Stimulated activated CD8-positive, alpha-beta memory T cell treated with anti-CD3 and anti-CD28 coated beads, Interleukin-2, amount 100 ng/mL, for 48 hours (primary cell): ENCODE data around the gene SPATA6.

Experiments
- DNase-seq, 2 donors: peaks; one replicate each; pipeline ENCODE4 v3.0.0-alpha.2; 2020; ENCODE audit warnings: low read depth in 2 of 2

The SPATA6 gene

GRCh38 chr1:48251821-48252220, 220.2 kb downstream of the SPATA6 start:
- no peak for DNase-seq

GRCh38 chr1:48251323-48251722, 220.7 kb downstream of the SPATA6 start:
- DNase-seq = no peak

GRCh38 chr1:48250572-48250971, 221.4 kb downstream of the SPATA6 start:
- DNase-seq = no peak

- no peak for DNase-seq
Observed at GRCh38 chr1:48249868-48250267, 222.1 kb downstream of the SPATA6 start.

GRCh38 chr1:48248356-48248755, 223.6 kb downstream of the SPATA6 start:
- DNase-seq = no peak

- no peak for DNase-seq
Observed at GRCh38 chr1:48246727-48247126, 225.3 kb downstream of the SPATA6 start.
